Mesenchymal stem cell (in vitro differentiated cells and primary cell): ENCODE data around the gene FRZB.
"Not testable (repeated sequence)": the region's sequence is repeated elsewhere in the genome, so short reads cannot be mapped to it uniquely, and the experiment has no call there.

Source experiments
- DNase-seq: peaks from one replicate; pipeline ENCODE4 v3.0.0-alpha.2; 2013
- H2AFZ ChIP-seq: one replicate; pipeline ENCODE4 v1.6.1; 2013; ENCODE audit warnings: low read depth, mild to moderate bottlenecking, control low read depth, inconsistent platforms, low read length, moderate library complexity
- H2AK5ac ChIP-seq: 2 replicates; pipeline ENCODE4 v1.6.1; 2013; ENCODE audit warnings: low read length, moderate library complexity, mild to moderate bottlenecking, inconsistent platforms; ENCODE audit not compliant: severe bottlenecking
- H2BK120ac ChIP-seq: one replicate; pipeline ENCODE4 v1.6.1; 2013; ENCODE audit warnings: low read depth, mild to moderate bottlenecking, inconsistent platforms, low read length, moderate library complexity
- H2BK12ac ChIP-seq, 2 experiments: one replicate each; pipeline ENCODE4 v1.6.1; 2013; ENCODE audit warnings: inconsistent platforms in 2 of 2, low read length in 2 of 2, mild to moderate bottlenecking in 2 of 2, moderate library complexity in 2 of 2, control low read depth in 1 of 2
- H2BK15ac ChIP-seq: one replicate; pipeline ENCODE4 v1.6.1; 2013; ENCODE audit warnings: mild to moderate bottlenecking, low read depth, inconsistent platforms; ENCODE audit not compliant: poor library complexity, severe bottlenecking
- H2BK5ac ChIP-seq: 2 replicates; pipeline ENCODE4 v1.6.1; 2013; ENCODE audit warnings: low read depth, mild to moderate bottlenecking, low read length, control low read depth, inconsistent platforms; ENCODE audit not compliant: poor library complexity, severe bottlenecking
- H3K14ac ChIP-seq, 2 experiments: one replicate each; pipeline ENCODE4 v1.6.1; 2013; ENCODE audit warnings: inconsistent platforms in 2 of 2, low read length in 2 of 2, control low read depth in 1 of 2, mild to moderate bottlenecking in 1 of 2, moderate library complexity in 1 of 2
- H3K18ac ChIP-seq, 2 experiments: one replicate each; pipeline ENCODE4 v1.6.1; 2013; ENCODE audit warnings: inconsistent platforms in 2 of 2, low read length in 2 of 2, control low read depth in 1 of 2, low read depth in 1 of 2, mild to moderate bottlenecking in 1 of 2
- H3K23ac ChIP-seq, 2 experiments: one replicate each; pipeline ENCODE4 v1.6.1; 2013; ENCODE audit warnings: inconsistent platforms in 2 of 2, low read length in 2 of 2, mild to moderate bottlenecking in 2 of 2, moderate library complexity in 2 of 2, control low read depth in 1 of 2
- H3K27ac ChIP-seq: 2 replicates; pipeline ENCODE4 v1.5.1; 2013; ENCODE audit warnings: mild to moderate bottlenecking, moderate library complexity, low read length, control low read depth, inconsistent platforms; ENCODE audit not compliant: poor library complexity, severe bottlenecking
- H3K27me3 ChIP-seq, 2 experiments: 2 replicates each; pipeline versions ENCODE4 v1.6.1 to v1.7.0; 2013; ENCODE audit warnings: low read length in 2 of 2, mild to moderate bottlenecking in 2 of 2, moderate library complexity in 2 of 2, control low read depth in 1 of 2, inconsistent platforms in 1 of 2; ENCODE audit not compliant: control insufficient read depth in 1 of 2, insufficient read depth in 1 of 2
- H3K36me3 ChIP-seq, 2 experiments: 2 replicates each; pipeline versions ENCODE4 v1.6.1 to v1.7.0; 2013; ENCODE audit warnings: low read length in 2 of 2, control low read depth in 1 of 2, inconsistent platforms in 1 of 2, low read depth in 1 of 2, mild to moderate bottlenecking in 1 of 2; ENCODE audit not compliant: insufficient read depth in 2 of 2, control insufficient read depth in 1 of 2
- H3K4ac ChIP-seq, 2 experiments: one replicate each; pipeline ENCODE4 v1.6.1; 2013; ENCODE audit warnings: inconsistent platforms in 2 of 2, low read length in 2 of 2, mild to moderate bottlenecking in 2 of 2, moderate library complexity in 2 of 2, control low read depth in 1 of 2, low read depth in 1 of 2
- H3K4me1 ChIP-seq: 2 replicates; pipeline ENCODE4 v1.6.1; 2013; ENCODE audit warnings: low read depth, low read length, control low read depth; ENCODE audit not compliant: control insufficient read depth, insufficient read depth
- H3K4me2 ChIP-seq: 2 replicates; pipeline ENCODE4 v1.6.1; 2013; ENCODE audit warnings: low read length, mild to moderate bottlenecking, inconsistent platforms; ENCODE audit not compliant: poor library complexity, severe bottlenecking
- H3K4me3 ChIP-seq, 2 experiments: 2 replicates each; pipeline versions ENCODE4 v1.5.1 to v1.7.0; 2013; ENCODE audit warnings: low read length in 2 of 2, mild to moderate bottlenecking in 2 of 2, control low read depth in 1 of 2, low read depth in 1 of 2; ENCODE audit not compliant: insufficient read depth in 1 of 2
- H3K79me1 ChIP-seq: replicated peaks from 2 replicates; pipeline ENCODE4 v1.6.1; 2013; ENCODE audit warnings: mild to moderate bottlenecking, control low read depth, low read length, inconsistent platforms; ENCODE audit not compliant: poor library complexity, severe bottlenecking
- H3K9ac ChIP-seq: 2 replicates; pipeline ENCODE4 v1.7.0; 2013; ENCODE audit warnings: mild to moderate bottlenecking, low read length, moderate library complexity
- H3K9me3 ChIP-seq: 2 replicates; pipeline ENCODE4 v1.7.0; 2013; ENCODE audit warnings: mild to moderate bottlenecking, low read length; ENCODE audit not compliant: control insufficient read depth
- H4K8ac ChIP-seq: one replicate; pipeline ENCODE4 v1.6.1; 2013; ENCODE audit warnings: inconsistent platforms, mild to moderate bottlenecking, low read length, moderate library complexity
- H4K91ac ChIP-seq: one replicate; pipeline ENCODE4 v1.6.1; 2013; ENCODE audit warnings: mild to moderate bottlenecking, low read length, inconsistent platforms
- WGBS: methylation state at CpG from one replicate; pipeline ENCODE4 v1.1.7; 2013; ENCODE audit warnings: mixed read lengths; 5-methylcytosine and 5-hydroxymethylcytosine counted together

The FRZB gene

GRCh38 chr2:182895169-182895568 is 28.7 kb upstream of the FRZB start:
- no peak overlapping the region for H2BK120ac ChIP-seq
- H3K27ac ChIP-seq = no peak overlapping the region
- no peak overlapping the region for H2AFZ ChIP-seq
- no peaks in the 10 kb centered on the region for H3K79me1 ChIP-seq
- 93% methylated on average over 4 of the region's 4 CpGs for WGBS
- H3K14ac ChIP-seq = no peak overlapping the region
- H3K4me2 ChIP-seq = no peak overlapping the region
- no peak for DNase-seq
- no peak overlapping the region for H3K9ac ChIP-seq
- no peak overlapping the region for H2BK12ac ChIP-seq
- no peaks in the 10 kb centered on the region for H3K27me3 ChIP-seq
- no peaks in the 10 kb centered on the region for H3K36me3 ChIP-seq
- H4K8ac ChIP-seq = no peak overlapping the region
- H4K91ac ChIP-seq = no peak overlapping the region
- H3K4me1 ChIP-seq = peaks cover 7% of the 10 kb centered on the region
- no peak overlapping the region for H3K4ac ChIP-seq
- no peak overlapping the region for H2BK5ac ChIP-seq
- H2AK5ac ChIP-seq = peak overlapping the region; percentile 31
- no peak overlapping the region for H2BK15ac ChIP-seq
- no peak overlapping the region for H3K18ac ChIP-seq
- no peak overlapping the region for H3K23ac ChIP-seq
- no peaks in the 10 kb centered on the region for H3K9me3 ChIP-seq
- H3K4me3 ChIP-seq = no peak overlapping the region

GRCh38 chr2:182894174-182894573 is 27.7 kb upstream of the FRZB start:
- no peak overlapping the region for H2BK120ac ChIP-seq
- peak overlapping the region in 1 of 2 experiments; percentile 86 for H3K14ac ChIP-seq
- no peaks in the 10 kb centered on the region for H3K9me3 ChIP-seq
- no peak overlapping the region for H2BK15ac ChIP-seq
- H3K4ac ChIP-seq = no peak overlapping the region
- H2AK5ac ChIP-seq = no peak overlapping the region
- H3K4me1 ChIP-seq = peaks cover 7% of the 10 kb centered on the region
- no peak overlapping the region for H3K18ac ChIP-seq
- H3K4me2 ChIP-seq = no peak overlapping the region
- DNase-seq = no peak
- no peak overlapping the region for H3K4me3 ChIP-seq
- H3K9ac ChIP-seq = no peak overlapping the region
- no peak overlapping the region for H4K91ac ChIP-seq
- no peaks in the 10 kb centered on the region for H3K79me1 ChIP-seq
- no peak overlapping the region for H3K27ac ChIP-seq
- H2AFZ ChIP-seq = no peak overlapping the region
- 97% methylated on average over 9 of the region's 9 CpGs for WGBS
- H2BK12ac ChIP-seq = no peak overlapping the region
- H3K36me3 ChIP-seq = no peaks in the 10 kb centered on the region
- H3K27me3 ChIP-seq = no peaks in the 10 kb centered on the region
- no peak overlapping the region for H2BK5ac ChIP-seq
- peak overlapping the region in 1 of 2 experiments; percentile 50 for H3K23ac ChIP-seq
- no peak overlapping the region for H4K8ac ChIP-seq

- H3K4me2 ChIP-seq = no peak overlapping the region
- H2BK5ac ChIP-seq = no peak overlapping the region
- no peak overlapping the region for H2AFZ ChIP-seq
- no peaks in the 10 kb centered on the region for H3K79me1 ChIP-seq
- no peak overlapping the region for H2BK15ac ChIP-seq
- no peaks in the 10 kb centered on the region for H3K27me3 ChIP-seq
- no peak overlapping the region for H2AK5ac ChIP-seq
- no peak for DNase-seq
- H4K8ac ChIP-seq = no peak overlapping the region
- H3K36me3 ChIP-seq = no peaks in the 10 kb centered on the region
- no peak overlapping the region for H3K4me3 ChIP-seq
- no peak overlapping the region for H3K18ac ChIP-seq
- H3K14ac ChIP-seq = no peak overlapping the region
- H3K23ac ChIP-seq = no peak overlapping the region
- H3K27ac ChIP-seq = no peak overlapping the region
- WGBS = 92% methylated on average over 11 of the region's 11 CpGs
- no peak overlapping the region for H2BK12ac ChIP-seq
- H3K9ac ChIP-seq = no peak overlapping the region
- no peak overlapping the region for H3K4ac ChIP-seq
- no peaks in the 10 kb centered on the region for H3K9me3 ChIP-seq
- no peak overlapping the region for H4K91ac ChIP-seq
- H2BK120ac ChIP-seq = no peak overlapping the region
- peaks cover 7% of the 10 kb centered on the region for H3K4me1 ChIP-seq
Measured at GRCh38 chr2:182893666-182894065, 27.2 kb upstream of the FRZB start.

- H3K9ac ChIP-seq, H3K23ac ChIP-seq, DNase-seq, H2BK5ac ChIP-seq, H3K9me3 ChIP-seq, H4K8ac ChIP-seq, H3K36me3 ChIP-seq, H3K18ac ChIP-seq, H2BK15ac ChIP-seq, H3K27ac ChIP-seq, H2BK120ac ChIP-seq, H4K91ac ChIP-seq, H3K4me1 ChIP-seq, H3K4ac ChIP-seq, H2BK12ac ChIP-seq, H2AK5ac ChIP-seq, H3K4me2 ChIP-seq, H3K14ac ChIP-seq, H2AFZ ChIP-seq, H3K79me1 ChIP-seq, H3K4me3 ChIP-seq, H3K27me3 ChIP-seq: not testable (repeated sequence)
- WGBS = 99% methylated on average over 6 of the region's 7 CpGs
Measured at GRCh38 chr2:182893035-182893434, 26.6 kb upstream of the FRZB start.
